H9 (cell line): Measurements from ENCODE around the gene MARS1. TPM values are rescaled to one million over a fixed set of nuclear protein-coding genes. Genes with fewer than 3 reads are reported as not detected.

Experiments
- DNase-seq: peaks from one replicate; pipeline ENCODE4 v3.0.0-alpha.2; 2017
- H2AFZ ChIP-seq: one replicate; pipeline ENCODE4 v1.6.1; 2013; ENCODE audit warnings: mild to moderate bottlenecking, low read length, control low read depth, moderate library complexity
- H2AK5ac ChIP-seq: 2 replicates; pipeline ENCODE4 v1.6.1; 2013; ENCODE audit warnings: low read length, control low read depth, mixed read lengths; ENCODE audit not compliant: insufficient read length
- H2BK120ac ChIP-seq: one replicate; pipeline ENCODE4 v1.6.1; 2013; ENCODE audit warnings: low read depth, mild to moderate bottlenecking, low read length, control low read depth, inconsistent platforms; ENCODE audit not compliant: poor library complexity, severe bottlenecking
- H2BK12ac ChIP-seq: 2 replicates; pipeline ENCODE4 v1.6.1; 2013; ENCODE audit warnings: low read length, control low read depth, mixed read lengths, low read depth; ENCODE audit not compliant: insufficient read length
- H2BK15ac ChIP-seq: 2 replicates; pipeline ENCODE4 v1.6.1; 2013; ENCODE audit warnings: low read depth, low read length, control low read depth
- H2BK20ac ChIP-seq: one replicate; pipeline ENCODE4 v1.6.1; 2013; ENCODE audit warnings: low read depth, mild to moderate bottlenecking, low read length, control low read depth, inconsistent platforms; ENCODE audit not compliant: poor library complexity, severe bottlenecking
- H2BK5ac ChIP-seq: 2 replicates; pipeline ENCODE4 v1.6.1; 2013; ENCODE audit warnings: low read length, control low read depth, mixed read lengths; ENCODE audit not compliant: insufficient read length
- H3K14ac ChIP-seq: 2 replicates; pipeline ENCODE4 v1.6.1; 2013; ENCODE audit warnings: low read length, control low read depth; ENCODE audit not compliant: insufficient read depth
- H3K18ac ChIP-seq: 2 replicates; pipeline ENCODE4 v1.6.1; 2013; ENCODE audit warnings: low read depth, mild to moderate bottlenecking, mixed read lengths, low read length, control low read depth; ENCODE audit not compliant: insufficient read length
- H3K23ac ChIP-seq: 2 replicates; pipeline ENCODE4 v1.6.1; 2013; ENCODE audit warnings: low read length, control low read depth, mixed read lengths, low read depth; ENCODE audit not compliant: insufficient read length
- H3K23me2 ChIP-seq: 2 replicates; pipeline ENCODE4 v1.6.1; 2013; ENCODE audit warnings: low read depth, mild to moderate bottlenecking, mixed read lengths, low read length, control low read depth; ENCODE audit not compliant: insufficient read length, poor library complexity, severe bottlenecking
- H3K27ac ChIP-seq: 2 replicates; pipeline ENCODE4 v1.5.1; 2013; ENCODE audit warnings: low read length, control low read depth, mixed read lengths, low read depth; ENCODE audit not compliant: insufficient read length
- H3K27me3 ChIP-seq: 2 replicates; pipeline ENCODE4 v1.6.1; 2013; ENCODE audit warnings: low read length, control low read depth, inconsistent platforms; ENCODE audit not compliant: insufficient read depth
- H3K4ac ChIP-seq: 2 replicates; pipeline ENCODE4 v1.6.1; 2013; ENCODE audit warnings: low read depth, mild to moderate bottlenecking, control low read depth, inconsistent platforms, low read length, moderate library complexity
- H3K4me1 ChIP-seq: 2 replicates; pipeline ENCODE4 v1.6.1; 2013; ENCODE audit warnings: low read length, control low read depth, inconsistent platforms; ENCODE audit not compliant: insufficient read depth
- H3K4me2 ChIP-seq: 2 replicates; pipeline ENCODE4 v1.6.1; 2013; ENCODE audit warnings: low read length, control low read depth, mixed read lengths; ENCODE audit not compliant: insufficient read length, insufficient read depth
- H3K56ac ChIP-seq: 2 replicates; pipeline ENCODE4 v1.6.1; 2013; ENCODE audit warnings: low read depth, mild to moderate bottlenecking, mixed read lengths, low read length, control low read depth; ENCODE audit not compliant: insufficient read length
- H3K79me1 ChIP-seq: 2 replicates; pipeline ENCODE4 v1.6.1; 2013; ENCODE audit warnings: low read depth, mild to moderate bottlenecking, moderate library complexity, low read length, control low read depth, inconsistent platforms; ENCODE audit not compliant: insufficient read depth, poor library complexity, severe bottlenecking
- H3K79me2 ChIP-seq: 2 replicates; pipeline ENCODE4 v1.6.1; 2013; ENCODE audit warnings: low read length, control low read depth, inconsistent platforms; ENCODE audit not compliant: insufficient read depth
- H3K9ac ChIP-seq: 2 replicates; pipeline ENCODE4 v1.6.1; 2013; ENCODE audit warnings: low read length, control low read depth, mixed read lengths; ENCODE audit not compliant: insufficient read length; ENCODE audit errors: extremely low read depth
- H3K9me3 ChIP-seq: one replicate; pipeline ENCODE4 v1.6.1; 2013; ENCODE audit warnings: low read depth, low read length, inconsistent platforms; ENCODE audit not compliant: control insufficient read depth
- H3T11ph ChIP-seq: one replicate; pipeline ENCODE4 v1.6.1; 2013; ENCODE audit warnings: mild to moderate bottlenecking, low read length, control low read depth, inconsistent platforms
- H4K20me1 ChIP-seq: one replicate; pipeline ENCODE4 v1.6.1; 2013; ENCODE audit not compliant: control insufficient read depth, insufficient read length, insufficient read depth
- H4K5ac ChIP-seq: 2 replicates; pipeline ENCODE4 v1.6.1; 2013; ENCODE audit warnings: low read depth, mild to moderate bottlenecking, mixed read lengths, low read length, control low read depth; ENCODE audit not compliant: insufficient read length
- H4K8ac ChIP-seq: replicated peaks from 2 replicates; pipeline ENCODE4 v1.6.1; 2013; ENCODE audit warnings: low read length, control low read depth, mixed read lengths, low read depth; ENCODE audit not compliant: insufficient read length
- H4K91ac ChIP-seq: 2 replicates; pipeline ENCODE4 v1.6.1; 2013; ENCODE audit warnings: low read depth, mild to moderate bottlenecking, moderate library complexity, mixed read lengths, low read length, control low read depth; ENCODE audit not compliant: insufficient read length
- H3K27ac Mint-ChIP-seq, 3 experiments: 2 replicates in 2 of 3; 3 replicates in 1 of 3; pipeline ENCODE4 v1.8.0; 2020 to 2021; ENCODE audit warnings: mixed read lengths in 3 of 3, mild to moderate bottlenecking in 1 of 3, moderate library complexity in 1 of 3
- H3K27me3 Mint-ChIP-seq: 2 replicates; pipeline ENCODE4 v1.8.0; 2021; ENCODE audit warnings: low read depth, mild to moderate bottlenecking, moderate library complexity, mixed read lengths
- H3K36me3 Mint-ChIP-seq, 3 experiments: 2 replicates in 2 of 3; 3 replicates in 1 of 3; pipeline ENCODE4 v1.8.0; 2020 to 2021; ENCODE audit warnings: low read depth in 3 of 3, mixed read lengths in 3 of 3; ENCODE audit not compliant: insufficient read depth in 1 of 3
- H3K4me1 Mint-ChIP-seq, 2 experiments: 2 replicates each; pipeline ENCODE4 v1.8.0; 2020; ENCODE audit warnings: mixed read lengths in 2 of 2
- H3K4me3 Mint-ChIP-seq, 2 experiments: 2 replicates in 1 of 2; 3 replicates in 1 of 2; pipeline ENCODE4 v1.8.0; 2020 to 2021; ENCODE audit warnings: mild to moderate bottlenecking in 2 of 2, mixed read lengths in 2 of 2, moderate library complexity in 1 of 2
- H3K9me3 Mint-ChIP-seq, 2 experiments: 2 replicates in 1 of 2; 3 replicates in 1 of 2; pipeline ENCODE4 v1.8.0; 2020; ENCODE audit warnings: mild to moderate bottlenecking in 2 of 2, mixed read lengths in 2 of 2, moderate library complexity in 1 of 2
- CTCF ChIP-seq: fragments of 200-600 bp; sonication (generic); conservative IDR thresholded peaks from 3 replicates; pipeline ENCODE4 v1.8.0; 2021; ENCODE audit warnings: antibody characterized with exemption, mild to moderate bottlenecking
- total RNA-seq: library from RNA; stranded (reverse); gene quantifications from 2 replicates; pipeline ENCODE4 v1.2.1, GENCODE V29; 2021

The MARS1 gene
- total RNA-seq, 1 experiment from 2014 or later = 368 TPM

GRCh38 chr12:57496822-57497221, 9.0 kb downstream of the MARS1 start:
- peak overlapping the region in 2 of 3 experiments; percentile 5 to 41; a peak in 2 of 7 replicates for H3K27ac Mint-ChIP-seq
- no peaks in the 10 kb centered on the region for H3K79me1 ChIP-seq

More at GRCh38 chr12:57496822-57497221, 9.0 kb downstream of the MARS1 start:
- Histone ChIP-seq H3K79me2 (no peaks in the 10 kb centered on the region), H3K18ac (no peak overlapping the region), H3K14ac (no peak overlapping the region), H2BK20ac (no peak overlapping the region), H3K4me2 (no peak overlapping the region), H3K4ac (no peak overlapping the region), H2BK15ac (no peak overlapping the region), H3K9me3 (no peaks in the 10 kb centered on the region), H2BK5ac (no peak overlapping the region), H4K91ac (no peak overlapping the region), H2AFZ (no peak overlapping the region), H3T11ph (no peak overlapping the region), H4K5ac (no peak overlapping the region), H3K56ac (no peak overlapping the region), H4K8ac (no peak overlapping the region), H3K23me2 (no peaks in the 10 kb centered on the region), H2AK5ac (no peak overlapping the region), H3K9ac (no peak overlapping the region), H4K20me1 (no peaks in the 10 kb centered on the region), H3K4me1 (no peaks in the 10 kb centered on the region), H3K27me3 (no peaks in the 10 kb centered on the region), H3K23ac (no peak overlapping the region), H3K27ac (no peak overlapping the region), H2BK120ac (no peak overlapping the region), H2BK12ac (no peak overlapping the region)
- no peak for DNase-seq
- H3K36me3 Mint-ChIP-seq = peaks cover 75 to 86% (median 79%) of the 10 kb centered on the region in 3 experiments
- H3K4me1 Mint-ChIP-seq = peaks cover 0 to 2% of the 10 kb centered on the region in 2 experiments; a peak in 2 of 4 replicates
- peaks cover 4 to 6% of the 10 kb centered on the region in 2 experiments; a peak in 3 of 5 replicates for H3K9me3 Mint-ChIP-seq
- no peak for TF ChIP-seq CTCF
- no peak overlapping the region for H3K4me3 Mint-ChIP-seq
- no peaks in the 10 kb centered on the region for H3K27me3 Mint-ChIP-seq
